RCC 7860 (cell line): ENCODE results near the gene ADAT3.
A peak's percentile ranks its signal among the peaks of the same experiment; 100 is the strongest.

Source experiments
- DNase-seq: peaks from one replicate; pipeline ENCODE4 v3.0.0-alpha.2; 2015; ENCODE audit warnings: low spot score
- FAIRE-seq: peaks from 2 replicates; lab custom pipeline; 2012; peaks lifted over from hg19 to GRCh38; lab: Jason Lieb, UNC

ADAT3 gene

GRCh38 chr19:1936916-1937610 is 31.9 kb downstream of the ADAT3 start:
- DNase-seq = no peak
- FAIRE-seq = no peak

GRCh38 chr19:1938071-1938470 is 32.9 kb downstream of the ADAT3 start:
- FAIRE-seq (no peak), DNase-seq (no peak)

GRCh38 chr19:1941146-1942077 is 36.2 kb downstream of the ADAT3 start, which contains the start of gene CSNK1G2:
TSS of gene CSNK1G2 (plus strand) at chr19:1941172. CDS start at chr19:1969773, 28,601 bp downstream.
- DNase-seq (no peak), FAIRE-seq (no peak)

- DNase-seq (peak; percentile 44), FAIRE-seq (no peak)
Observed at GRCh38 chr19:1942078-1942933, 37.1 kb downstream of the ADAT3 start.

- DNase-seq (no peak), FAIRE-seq (no peak)
Observed at GRCh38 chr19:1942934-1943555, 37.8 kb downstream of the ADAT3 start.

- FAIRE-seq (no peak), DNase-seq (no peak)
Observed at GRCh38 chr19:1943661-1944087, 38.5 kb downstream of the ADAT3 start.

- FAIRE-seq (no peak), DNase-seq (no peak)
Observed at GRCh38 chr19:1944088-1944915, 39.1 kb downstream of the ADAT3 start.

- FAIRE-seq (no peak), DNase-seq (no peak)
Observed at GRCh38 chr19:1944916-1945561, 39.8 kb downstream of the ADAT3 start.

- FAIRE-seq = no peak
- no peak for DNase-seq
Observed at GRCh38 chr19:1945899-1946298, 40.7 kb downstream of the ADAT3 start.

GRCh38 chr19:1947651-1948209 is 42.5 kb downstream of the ADAT3 start:
- no peak for FAIRE-seq

GRCh38 chr19:1949304-1950101 is 44.3 kb downstream of the ADAT3 start:
- FAIRE-seq = no peak
- no peak for DNase-seq

More at GRCh38 chr19:1947651-1948209, 42.5 kb downstream of the ADAT3 start:
- DNase-seq = no peak

GRCh38 chr19:1950640-1951039 is 45.4 kb downstream of the ADAT3 start:
- no peak for DNase-seq
- FAIRE-seq = no peak

GRCh38 chr19:1952635-1953034 is 47.4 kb downstream of the ADAT3 start:
- FAIRE-seq = no peak
- no peak for DNase-seq

- no peak for FAIRE-seq
- DNase-seq = no peak
Observed at GRCh38 chr19:1953037-1953436, 47.8 kb downstream of the ADAT3 start.

- no peak for FAIRE-seq
Observed at GRCh38 chr19:1953441-1954094, 48.4 kb downstream of the ADAT3 start.

GRCh38 chr19:1954532-1954933 is 49.3 kb downstream of the ADAT3 start:
- FAIRE-seq (no peak), DNase-seq (no peak)

More at GRCh38 chr19:1953441-1954094, 48.4 kb downstream of the ADAT3 start:
- DNase-seq = no peak
